ENCODE data around the gene SYT7. TPM values are rescaled to one million over a fixed set of nuclear protein-coding genes. Genes with fewer than 3 reads are reported as not detected.
A peak's percentile ranks its signal among the peaks of the same experiment; 100 is the strongest.

SYT7 gene
- total and polyA plus RNA-seq, 2 experiments from 2014 or later, result 0.40 to 1.9 TPM

- Histone ChIP-seq H3K9ac (no peak overlapping the region), H3F3A (ENCODE audit: insufficient read depth) (peaks cover 16% of the 10 kb centered on the region; the same call in 1 of the 2 replicates), H3K27ac (no peak overlapping the region), H3K9me3 (ENCODE audit: low read depth) (no peaks in the 10 kb centered on the region), H3K4me1 (ENCODE audit: insufficient read depth) (peaks cover 15% of the 10 kb centered on the region), H3K79me2 (ENCODE audit: insufficient read depth) (no peaks in the 10 kb centered on the region), H3K4me2 (ENCODE audit: unreplicated experiment) (no peak overlapping the region), H3K27me3 (replicated peaks; ENCODE audit: insufficient read depth) (no peaks in the 10 kb centered on the region), H3K4me3 (no peak overlapping the region), H3K36me3 (ENCODE audit: low read depth) (no peaks in the 10 kb centered on the region), H4K20me1 (ENCODE audit: insufficient read depth) (no peaks in the 10 kb centered on the region), H3K9me2 (ENCODE audit: insufficient read depth) (no peaks in the 10 kb centered on the region), H2AFZ (no peak overlapping the region)
- in situ Hi-C loops (cut with MboI), result no loop called here
- DNase-seq, result peak; percentile 74
- 6 to 14% methylated on average over 2 to 3 of the region's 3 CpGs for whole genome bisulfite sequencing, 2 experiments (ENCODE audit: low coverage in 1 of 2, low lambda C conversion rate in 2 of 2, missing lambda C conversion rate in 2 of 2)
- TF ChIP-seq EZH2 (IDR thresholded peaks at IDR 0.05; ENCODE audit: insufficient read depth, poor library complexity, severe bottlenecking), result no peak
- TF ChIP-seq EZH2phosphoT487 (IDR thresholded peaks at IDR 0.05; ENCODE audit: insufficient read depth, low read depth), result no peak
These were observed 39.3 kb downstream of the SYT7 start for GRCh38 chr11:61541598-61541997.

GRCh38 chr11:61540528-61540927, 40.3 kb downstream of the SYT7 start:
- H3K9ac ChIP-seq, result no peak overlapping the region
- no peak overlapping the region for H3K4me2 ChIP-seq (ENCODE audit: unreplicated experiment)
- no peak overlapping the region for H3K4me3 ChIP-seq
- in situ Hi-C loops (cut with MboI), result no loop called here
- 52 to 53% methylated on average over 9 of the region's 9 CpGs for WGBS, 2 experiments (ENCODE audit: low coverage in 1 of 2, low lambda C conversion rate in 2 of 2, missing lambda C conversion rate in 2 of 2)
- no peak for DNase-seq
- H4K20me1 ChIP-seq (ENCODE audit: insufficient read depth), result no peaks in the 10 kb centered on the region
- H3K27ac ChIP-seq, result no peak overlapping the region
- H3K9me3 ChIP-seq (ENCODE audit: low read depth), result no peaks in the 10 kb centered on the region
- H3F3A ChIP-seq (ENCODE audit: insufficient read depth), result peaks cover 16% of the 10 kb centered on the region; the same call in 1 of the 2 replicates
- H2AFZ ChIP-seq, result no peak overlapping the region
- no peak for TF ChIP-seq EZH2phosphoT487 (IDR thresholded peaks at IDR 0.05; ENCODE audit: insufficient read depth, low read depth)
- TF ChIP-seq EZH2 (IDR thresholded peaks at IDR 0.05; ENCODE audit: insufficient read depth, poor library complexity, severe bottlenecking), result no peak
- H3K9me2 ChIP-seq (ENCODE audit: insufficient read depth), result no peaks in the 10 kb centered on the region
- H3K36me3 ChIP-seq (ENCODE audit: low read depth), result no peaks in the 10 kb centered on the region
- H3K27me3 ChIP-seq (replicated peaks; ENCODE audit: insufficient read depth), result no peaks in the 10 kb centered on the region
- H3K79me2 ChIP-seq (ENCODE audit: insufficient read depth), result no peaks in the 10 kb centered on the region
- peaks cover 15% of the 10 kb centered on the region for H3K4me1 ChIP-seq (ENCODE audit: insufficient read depth)

- no peaks in the 10 kb centered on the region for H3K36me3 ChIP-seq (ENCODE audit: low read depth)
- H3F3A ChIP-seq (ENCODE audit: insufficient read depth), result peaks cover 16% of the 10 kb centered on the region; the same call in 1 of the 2 replicates
- H3K4me1 ChIP-seq (ENCODE audit: insufficient read depth), result peaks cover 15% of the 10 kb centered on the region
- 62% methylated on average over 14 of the region's 14 CpGs for WGBS, 2 experiments (ENCODE audit: low coverage in 1 of 2, low lambda C conversion rate in 2 of 2, missing lambda C conversion rate in 2 of 2)
- no peak overlapping the region for H3K9ac ChIP-seq
- no peaks in the 10 kb centered on the region for H3K9me3 ChIP-seq (ENCODE audit: low read depth)
- H3K4me2 ChIP-seq (ENCODE audit: unreplicated experiment), result no peak overlapping the region
- no peak overlapping the region for H2AFZ ChIP-seq
- no peaks in the 10 kb centered on the region for H3K79me2 ChIP-seq (ENCODE audit: insufficient read depth)
- in situ Hi-C loops (cut with MboI), result no loop called here
- H3K4me3 ChIP-seq, result no peak overlapping the region
- no peak for TF ChIP-seq EZH2phosphoT487 (IDR thresholded peaks at IDR 0.05; ENCODE audit: insufficient read depth, low read depth)
- no peak for TF ChIP-seq EZH2 (IDR thresholded peaks at IDR 0.05; ENCODE audit: insufficient read depth, poor library complexity, severe bottlenecking)
- no peak for DNase-seq
- H3K9me2 ChIP-seq (ENCODE audit: insufficient read depth), result no peaks in the 10 kb centered on the region
- H4K20me1 ChIP-seq (ENCODE audit: insufficient read depth), result no peaks in the 10 kb centered on the region
- H3K27ac ChIP-seq, result no peak overlapping the region
- H3K27me3 ChIP-seq (replicated peaks; ENCODE audit: insufficient read depth), result no peaks in the 10 kb centered on the region
These were observed 41.0 kb downstream of the SYT7 start for GRCh38 chr11:61539831-61540357.

- in situ Hi-C loops (cut with MboI), result no loop called here
- Histone ChIP-seq H3K4me2 (ENCODE audit: unreplicated experiment) (no peak overlapping the region), H3K27ac (no peak overlapping the region), H3K9ac (no peak overlapping the region), H2AFZ (no peak overlapping the region), H3K4me1 (ENCODE audit: insufficient read depth) (peaks cover 13% of the 10 kb centered on the region), H3K4me3 (no peak overlapping the region), H3K27me3 (replicated peaks; ENCODE audit: insufficient read depth) (no peaks in the 10 kb centered on the region), H3F3A (ENCODE audit: insufficient read depth) (0 out of 2 replicates have a peak, but pooled peaks cover 7% of the 10 kb centered on the region), H3K79me2 (ENCODE audit: insufficient read depth) (no peaks in the 10 kb centered on the region), H3K9me2 (ENCODE audit: insufficient read depth) (no peaks in the 10 kb centered on the region), H4K20me1 (ENCODE audit: insufficient read depth) (no peaks in the 10 kb centered on the region), H3K9me3 (ENCODE audit: low read depth) (no peaks in the 10 kb centered on the region), H3K36me3 (ENCODE audit: low read depth) (no peaks in the 10 kb centered on the region)
- no peak for TF ChIP-seq EZH2phosphoT487 (IDR thresholded peaks at IDR 0.05; ENCODE audit: insufficient read depth, low read depth)
- TF ChIP-seq EZH2 (IDR thresholded peaks at IDR 0.05; ENCODE audit: insufficient read depth, poor library complexity, severe bottlenecking), result no peak
- DNase-seq, result no peak
- WGBS, 2 experiments (ENCODE audit: low coverage in 1 of 2, low lambda C conversion rate in 2 of 2, missing lambda C conversion rate in 2 of 2), result 73 to 76% methylated on average over 11 of the region's 11 CpGs
These were observed 41.9 kb downstream of the SYT7 start for GRCh38 chr11:61539006-61539405.

- Histone ChIP-seq H3K79me2 (ENCODE audit: insufficient read depth) (no peaks in the 10 kb centered on the region), H3K4me1 (ENCODE audit: insufficient read depth) (peaks cover 9% of the 10 kb centered on the region), H3F3A (ENCODE audit: insufficient read depth) (0 out of 2 replicates have a peak, but pooled peaks cover 4% of the 10 kb centered on the region), H3K9me3 (ENCODE audit: low read depth) (no peaks in the 10 kb centered on the region), H2AFZ (no peak overlapping the region), H3K36me3 (ENCODE audit: low read depth) (no peaks in the 10 kb centered on the region), H3K9me2 (ENCODE audit: insufficient read depth) (no peaks in the 10 kb centered on the region), H4K20me1 (ENCODE audit: insufficient read depth) (no peaks in the 10 kb centered on the region), H3K4me2 (ENCODE audit: unreplicated experiment) (no peak overlapping the region), H3K9ac (no peak overlapping the region), H3K27ac (no peak overlapping the region), H3K4me3 (no peak overlapping the region), H3K27me3 (replicated peaks; ENCODE audit: insufficient read depth) (no peaks in the 10 kb centered on the region)
- no peak for DNase-seq
- 90 to 92% methylated on average over 8 to 9 of the region's 9 CpGs for WGBS, 2 experiments (ENCODE audit: low coverage in 1 of 2, low lambda C conversion rate in 2 of 2, missing lambda C conversion rate in 2 of 2)
- TF ChIP-seq EZH2 (IDR thresholded peaks at IDR 0.05; ENCODE audit: insufficient read depth, poor library complexity, severe bottlenecking) (no peak), EZH2phosphoT487 (IDR thresholded peaks at IDR 0.05; ENCODE audit: insufficient read depth, low read depth) (no peak)
- in situ Hi-C loops (cut with MboI), result no loop called here
These were observed 42.3 kb downstream of the SYT7 start for GRCh38 chr11:61538636-61538961.
